Measurements from ENCODE around the gene UQCC5.

The UQCC5 gene

GRCh38 chr3:52504977-52505376 lies 31.4 kb upstream of the UQCC5 start:
- no peak for DNase-seq

- DNase-seq, result no peak
Observed at GRCh38 chr3:52506266-52506966, 30.0 kb upstream of the UQCC5 start.

GRCh38 chr3:52507359-52507758 lies 29.0 kb upstream of the UQCC5 start:
- no peak for DNase-seq

GRCh38 chr3:52509753-52510328 lies 26.6 kb upstream of the UQCC5 start:
- no peak for DNase-seq

- DNase-seq, result no peak
Observed at GRCh38 chr3:52511509-52511908, 24.9 kb upstream of the UQCC5 start.

- no peak for DNase-seq
Observed at GRCh38 chr3:52512105-52512504, 24.3 kb upstream of the UQCC5 start.

GRCh38 chr3:52512727-52513126 lies 23.7 kb upstream of the UQCC5 start:
- no peak for DNase-seq

GRCh38 chr3:52513281-52513680 lies 23.1 kb upstream of the UQCC5 start:
- no peak for DNase-seq

- no peak for DNase-seq
Observed at GRCh38 chr3:52514576-52514975, 21.8 kb upstream of the UQCC5 start.

- no peak for DNase-seq
Observed at GRCh38 chr3:52515192-52515591, 21.2 kb upstream of the UQCC5 start.

GRCh38 chr3:52516509-52517195 lies 19.8 kb upstream of the UQCC5 start:
- DNase-seq, result no peak

GRCh38 chr3:52517796-52518722 lies 18.3 kb upstream of the UQCC5 start:
- no peak for DNase-seq

GRCh38 chr3:52518723-52519444 lies 17.5 kb upstream of the UQCC5 start:
- DNase-seq, result no peak

GRCh38 chr3:52519445-52520140 lies 16.8 kb upstream of the UQCC5 start:
- no peak for DNase-seq

- DNase-seq, result no peak
Observed at GRCh38 chr3:52520141-52520667, 16.2 kb upstream of the UQCC5 start.

- DNase-seq, result no peak
Observed at GRCh38 chr3:52520716-52521487, 15.5 kb upstream of the UQCC5 start.

- DNase-seq, result no peak
Observed at GRCh38 chr3:52521488-52521824, 14.9 kb upstream of the UQCC5 start.

- DNase-seq, result no peak
Observed at GRCh38 chr3:52521881-52522650, 14.3 kb upstream of the UQCC5 start.

GRCh38 chr3:52522651-52523251 lies 13.7 kb upstream of the UQCC5 start:
- no peak for DNase-seq

Measured in NCI-H187 (cell line).